ENCODE results near the gene IMP4.
A peak's percentile ranks its signal among the peaks of the same experiment; 100 is the strongest.
"Not testable (repeated sequence)": the region's sequence is repeated elsewhere in the genome, so short reads cannot be mapped to it uniquely, and the experiment has no call there.

Gene IMP4

GRCh38 chr2:130342533-130343275 lies at the start of gene IMP4:
TSS of gene IMP4 (plus strand) at chr2:130342897. CDS start at chr2:130342933, 36 bp downstream.
- DNase-seq = peak; percentile 99

- no peak for DNase-seq
Observed at GRCh38 chr2:130300258-130300969, 42.3 kb upstream of the IMP4 start.

- no peak for DNase-seq
Observed at GRCh38 chr2:130300970-130301348, 41.7 kb upstream of the IMP4 start.

GRCh38 chr2:130302164-130302886 lies 40.4 kb upstream of the IMP4 start:
- no peak for DNase-seq

- no peak for DNase-seq
Observed at GRCh38 chr2:130303169-130303568, 39.5 kb upstream of the IMP4 start.

GRCh38 chr2:130304726-130305125 lies 38.0 kb upstream of the IMP4 start:
- DNase-seq = no peak

GRCh38 chr2:130307850-130308249 lies 34.8 kb upstream of the IMP4 start:
- no peak for DNase-seq

GRCh38 chr2:130310881-130311280 lies 31.8 kb upstream of the IMP4 start:
- DNase-seq = no peak

GRCh38 chr2:130313812-130314334 lies 28.8 kb upstream of the IMP4 start:
- DNase-seq = no peak

- no peak for DNase-seq
Observed at GRCh38 chr2:130314377-130314776, 28.3 kb upstream of the IMP4 start.

- no peak for DNase-seq
Observed at GRCh38 chr2:130316596-130316995, 26.1 kb upstream of the IMP4 start.

- DNase-seq = no peak
Observed at GRCh38 chr2:130318906-130319305, 23.8 kb upstream of the IMP4 start.

- DNase-seq = no peak
Observed at GRCh38 chr2:130319536-130319935, 23.2 kb upstream of the IMP4 start.

- no peak for DNase-seq
Observed at GRCh38 chr2:130327703-130328527, 14.8 kb upstream of the IMP4 start.

- no peak for DNase-seq
Observed at GRCh38 chr2:130328710-130329109, 14.0 kb upstream of the IMP4 start.

GRCh38 chr2:130332271-130333073 lies 10.2 kb upstream of the IMP4 start:
- DNase-seq = peak; percentile 61

- not testable (repeated sequence) for DNase-seq
Observed at GRCh38 chr2:130333253-130333652, 9.4 kb upstream of the IMP4 start.

- DNase-seq = no peak
Observed at GRCh38 chr2:130334026-130334425, 8.7 kb upstream of the IMP4 start.

GRCh38 chr2:130335226-130335625 lies 7.5 kb upstream of the IMP4 start:
- DNase-seq = no peak

GRCh38 chr2:130336150-130336876 lies 6.4 kb upstream of the IMP4 start:
- DNase-seq = no peak
